B cell (primary cell): ENCODE results near the gene KCNH6.

Experiments
- EZH2 ChIP-seq: IDR thresholded peaks from 2 replicates; pipeline ENCODE4 v1.6.1; 2012; ENCODE audit warnings: borderline replicate concordance, low read depth, mild to moderate bottlenecking, moderate library complexity, low read length; ENCODE audit not compliant: insufficient read depth, poor library complexity, severe bottlenecking
- TF ChIP-seq, protein P1 (sequence below): fragments of 200-600 bp; IDR thresholded peaks from one replicate; pipeline ENCODE4 v1.8.0; 2022; ENCODE audit warnings: antibody characterized with exemption, mild to moderate bottlenecking

DNA sequence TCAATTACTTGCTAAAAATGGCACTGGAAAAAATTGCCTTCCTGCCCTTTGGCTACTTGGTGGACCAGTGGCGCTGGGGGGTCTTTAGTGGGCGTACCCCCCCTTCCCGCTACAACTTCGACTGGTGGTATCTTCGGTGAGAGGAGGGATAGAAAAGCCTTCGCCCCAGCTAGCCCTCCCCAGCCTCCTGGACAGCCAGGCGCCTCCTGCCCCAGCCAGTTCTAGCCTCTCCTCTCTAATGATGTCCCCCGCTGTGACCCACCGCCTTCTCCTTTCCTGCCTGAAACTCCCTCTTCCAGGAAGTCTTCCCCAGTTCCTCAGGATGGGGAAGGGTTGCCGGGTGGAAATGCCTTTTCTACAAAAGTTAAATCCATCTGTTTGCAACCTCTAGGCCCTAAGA lies 40.1 kb upstream of the KCNH6 start:
- TF ChIP-seq, protein P1, sequence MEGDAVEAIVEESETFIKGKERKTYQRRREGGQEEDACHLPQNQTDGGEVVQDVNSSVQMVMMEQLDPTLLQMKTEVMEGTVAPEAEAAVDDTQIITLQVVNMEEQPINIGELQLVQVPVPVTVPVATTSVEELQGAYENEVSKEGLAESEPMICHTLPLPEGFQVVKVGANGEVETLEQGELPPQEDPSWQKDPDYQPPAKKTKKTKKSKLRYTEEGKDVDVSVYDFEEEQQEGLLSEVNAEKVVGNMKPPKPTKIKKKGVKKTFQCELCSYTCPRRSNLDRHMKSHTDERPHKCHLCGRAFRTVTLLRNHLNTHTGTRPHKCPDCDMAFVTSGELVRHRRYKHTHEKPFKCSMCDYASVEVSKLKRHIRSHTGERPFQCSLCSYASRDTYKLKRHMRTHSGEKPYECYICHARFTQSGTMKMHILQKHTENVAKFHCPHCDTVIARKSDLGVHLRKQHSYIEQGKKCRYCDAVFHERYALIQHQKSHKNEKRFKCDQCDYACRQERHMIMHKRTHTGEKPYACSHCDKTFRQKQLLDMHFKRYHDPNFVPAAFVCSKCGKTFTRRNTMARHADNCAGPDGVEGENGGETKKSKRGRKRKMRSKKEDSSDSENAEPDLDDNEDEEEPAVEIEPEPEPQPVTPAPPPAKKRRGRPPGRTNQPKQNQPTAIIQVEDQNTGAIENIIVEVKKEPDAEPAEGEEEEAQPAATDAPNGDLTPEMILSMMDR: no peak
- TF ChIP-seq EZH2: no peak
